MM.1S (cell line): ENCODE measurements around the gene AGBL4.

ENCODE experiments used
- DNase-seq: peaks from one replicate; pipeline ENCODE4 v3.0.0-alpha.2; 2015
- H2AFZ ChIP-seq: fragments of 300-600 bp; sonication (generic); 2 replicates; pipeline ENCODE4 v1.6.0; 2016; ENCODE audit warnings: antibody characterized with exemption, low read length
- H3F3A ChIP-seq: fragments of 300-600 bp; sonication (generic); 2 replicates; pipeline ENCODE4 v1.6.1; 2016; ENCODE audit warnings: mild to moderate bottlenecking, antibody characterized with exemption, low read length, moderate library complexity, mixed read lengths; ENCODE audit not compliant: insufficient read depth
- H3K27ac ChIP-seq: fragments of 300-600 bp; sonication (generic); 2 replicates; pipeline ENCODE4 v1.5.1; 2016; ENCODE audit warnings: mild to moderate bottlenecking, low read length
- H3K27me3 ChIP-seq: fragments of 300-600 bp; sonication (generic); replicated peaks from 2 replicates; pipeline ENCODE4 v1.6.0; 2016; ENCODE audit warnings: low read length; ENCODE audit not compliant: insufficient read depth
- H3K36me3 ChIP-seq: fragments of 300-600 bp; sonication (generic); replicated peaks from 2 replicates; pipeline ENCODE4 v1.6.1; 2016; ENCODE audit warnings: mild to moderate bottlenecking, low read length, mixed read lengths; ENCODE audit not compliant: insufficient read depth
- H3K4me1 ChIP-seq: fragments of 300-600 bp; sonication (generic); 2 replicates; pipeline ENCODE4 v1.6.1; 2016; ENCODE audit warnings: low read length, mixed read lengths
- H3K4me2 ChIP-seq: fragments of 300-600 bp; sonication (generic); 2 replicates; pipeline ENCODE4 v1.6.0; 2016; ENCODE audit warnings: low read depth, low read length
- H3K4me3 ChIP-seq: fragments of 300-600 bp; sonication (generic); 2 replicates; pipeline ENCODE4 v1.5.1; 2016; ENCODE audit warnings: low read length, mixed read lengths
- H3K79me2 ChIP-seq: fragments of 300-600 bp; sonication (generic); 2 replicates; pipeline ENCODE4 v1.6.1; 2016; ENCODE audit warnings: mixed run types, low read length, mixed read lengths
- H3K9ac ChIP-seq: fragments of 300-600 bp; sonication (generic); 2 replicates; pipeline ENCODE4 v1.6.1; 2016; ENCODE audit warnings: low read length, mixed read lengths
- H3K9me2 ChIP-seq: fragments of 300-600 bp; sonication (generic); replicated peaks from 2 replicates; pipeline ENCODE4 v1.6.1; 2016; ENCODE audit warnings: mild to moderate bottlenecking, low read length, mixed read lengths; ENCODE audit not compliant: insufficient read depth
- H3K9me3 ChIP-seq: fragments of 300-600 bp; sonication (generic); replicated peaks from 2 replicates; pipeline ENCODE4 v1.6.1; 2016; ENCODE audit warnings: mild to moderate bottlenecking, low read length, mixed read lengths; ENCODE audit not compliant: insufficient read depth
- H4K20me1 ChIP-seq: fragments of 300-600 bp; sonication (generic); 2 replicates; pipeline ENCODE4 v1.6.1; 2016; ENCODE audit warnings: mild to moderate bottlenecking, low read length, moderate library complexity, mixed read lengths; ENCODE audit not compliant: insufficient read depth
- EZH2 ChIP-seq: fragments of 300-600 bp; sonication (generic); optimal IDR thresholded peaks from 2 replicates; pipeline ENCODE3; 2017; ENCODE audit warnings: low read depth, mild to moderate bottlenecking, antibody characterized with exemption, low read length, mixed read lengths
- EZH2phosphoT487 ChIP-seq: fragments of 300-600 bp; sonication (generic); IDR thresholded peaks from 2 replicates; pipeline ENCODE4 v1.6.1; 2018; ENCODE audit warnings: antibody characterized with exemption, low read length
- TF ChIP-seq, protein P1 (sequence below): fragments of 300-600 bp; sonication (generic); IDR thresholded peaks from 2 replicates; pipeline ENCODE4 v1.5.1; 2016; ENCODE audit warnings: antibody characterized with exemption, low read length, mixed read lengths

The AGBL4 gene

GRCh38 chr1:48560116-48560515 is 1463.6 kb downstream of the AGBL4 start:
- H3K27me3 ChIP-seq: no peaks in the 10 kb centered on the region
- H3K4me1 ChIP-seq: no peaks in the 10 kb centered on the region
- H3K4me3 ChIP-seq: no peak overlapping the region
- no peaks in the 10 kb centered on the region for H3F3A ChIP-seq
- no peaks in the 10 kb centered on the region for H3K9me2 ChIP-seq
- H2AFZ ChIP-seq: no peak overlapping the region
- H3K4me2 ChIP-seq: no peak overlapping the region
- TF ChIP-seq EZH2 (no peak), EZH2phosphoT487 (no peak)
- TF ChIP-seq, protein P1, sequence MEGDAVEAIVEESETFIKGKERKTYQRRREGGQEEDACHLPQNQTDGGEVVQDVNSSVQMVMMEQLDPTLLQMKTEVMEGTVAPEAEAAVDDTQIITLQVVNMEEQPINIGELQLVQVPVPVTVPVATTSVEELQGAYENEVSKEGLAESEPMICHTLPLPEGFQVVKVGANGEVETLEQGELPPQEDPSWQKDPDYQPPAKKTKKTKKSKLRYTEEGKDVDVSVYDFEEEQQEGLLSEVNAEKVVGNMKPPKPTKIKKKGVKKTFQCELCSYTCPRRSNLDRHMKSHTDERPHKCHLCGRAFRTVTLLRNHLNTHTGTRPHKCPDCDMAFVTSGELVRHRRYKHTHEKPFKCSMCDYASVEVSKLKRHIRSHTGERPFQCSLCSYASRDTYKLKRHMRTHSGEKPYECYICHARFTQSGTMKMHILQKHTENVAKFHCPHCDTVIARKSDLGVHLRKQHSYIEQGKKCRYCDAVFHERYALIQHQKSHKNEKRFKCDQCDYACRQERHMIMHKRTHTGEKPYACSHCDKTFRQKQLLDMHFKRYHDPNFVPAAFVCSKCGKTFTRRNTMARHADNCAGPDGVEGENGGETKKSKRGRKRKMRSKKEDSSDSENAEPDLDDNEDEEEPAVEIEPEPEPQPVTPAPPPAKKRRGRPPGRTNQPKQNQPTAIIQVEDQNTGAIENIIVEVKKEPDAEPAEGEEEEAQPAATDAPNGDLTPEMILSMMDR: no peak
- H3K9ac ChIP-seq: no peak overlapping the region
- H3K27ac ChIP-seq: no peak overlapping the region
- H4K20me1 ChIP-seq: no peaks in the 10 kb centered on the region
- no peaks in the 10 kb centered on the region for H3K79me2 ChIP-seq
- no peak for DNase-seq
- H3K36me3 ChIP-seq: no peaks in the 10 kb centered on the region
- H3K9me3 ChIP-seq: no peaks in the 10 kb centered on the region

GRCh38 chr1:48558366-48558765 is 1465.4 kb downstream of the AGBL4 start:
- H4K20me1 ChIP-seq: no peaks in the 10 kb centered on the region
- TF ChIP-seq EZH2phosphoT487: no peak
- TF ChIP-seq, protein P1: no peak
- TF ChIP-seq EZH2: no peak
- no peaks in the 10 kb centered on the region for H3K27me3 ChIP-seq
- H3K4me1 ChIP-seq: no peaks in the 10 kb centered on the region
- H3K4me2 ChIP-seq: no peak overlapping the region
- no peaks in the 10 kb centered on the region for H3F3A ChIP-seq
- H3K36me3 ChIP-seq: no peaks in the 10 kb centered on the region
- no peaks in the 10 kb centered on the region for H3K9me3 ChIP-seq
- H3K4me3 ChIP-seq: no peak overlapping the region
- H3K27ac ChIP-seq: no peak overlapping the region
- H3K9ac ChIP-seq: no peak overlapping the region
- H3K79me2 ChIP-seq: no peaks in the 10 kb centered on the region
- no peaks in the 10 kb centered on the region for H3K9me2 ChIP-seq
- no peak for DNase-seq
- H2AFZ ChIP-seq: no peak overlapping the region

DNA sequence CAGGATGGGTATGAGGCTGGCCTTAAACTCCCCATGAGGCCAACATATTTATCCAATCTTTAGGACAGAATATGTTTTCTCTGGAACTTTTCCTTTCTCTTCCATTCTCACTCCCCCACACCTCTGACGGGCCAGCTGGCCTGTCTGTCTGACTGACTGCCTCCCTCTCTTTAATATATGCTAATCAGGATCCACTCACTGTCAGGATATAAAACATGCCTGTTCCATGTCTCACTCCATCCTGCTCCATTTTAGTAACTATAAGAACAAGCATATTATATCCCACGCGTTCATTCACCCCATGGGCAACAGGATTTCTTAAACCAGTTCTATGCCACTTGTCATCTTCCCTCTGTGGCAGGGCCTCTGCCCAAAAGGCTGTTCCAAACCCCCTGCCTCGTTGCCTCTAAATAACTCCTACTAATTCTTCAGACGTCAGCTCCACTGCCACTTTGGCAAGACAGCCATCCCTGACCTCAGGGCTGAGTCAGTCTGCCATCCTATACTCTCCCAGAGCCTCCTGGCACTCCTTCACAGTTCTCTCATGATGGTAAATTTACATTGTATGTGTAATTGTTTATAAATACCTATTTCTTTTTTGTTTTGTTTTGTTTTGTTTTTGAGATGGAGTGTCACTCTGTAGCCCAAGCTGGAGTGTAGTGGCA is 1467.4 kb downstream of the AGBL4 start:
- H3K9me3 ChIP-seq: no peaks in the 10 kb centered on the region
- H3F3A ChIP-seq: no peaks in the 10 kb centered on the region
- H3K27ac ChIP-seq: no peak overlapping the region
- H4K20me1 ChIP-seq: no peaks in the 10 kb centered on the region
- H3K4me1 ChIP-seq: no peaks in the 10 kb centered on the region
- DNase-seq: no peak
- no peak overlapping the region for H3K4me3 ChIP-seq
- no peak for TF ChIP-seq EZH2
- TF ChIP-seq EZH2phosphoT487: no peak
- TF ChIP-seq, protein P1: no peak
- no peaks in the 10 kb centered on the region for H3K79me2 ChIP-seq
- no peaks in the 10 kb centered on the region for H3K36me3 ChIP-seq
- no peak overlapping the region for H3K4me2 ChIP-seq
- H3K9me2 ChIP-seq: no peaks in the 10 kb centered on the region
- no peak overlapping the region for H3K9ac ChIP-seq
- H3K27me3 ChIP-seq: no peaks in the 10 kb centered on the region
- no peak overlapping the region for H2AFZ ChIP-seq
